H9 (cell line): ENCODE results near the gene IGFBP4. TPM values are rescaled to one million over a fixed set of nuclear protein-coding genes. Genes with fewer than 3 reads are reported as not detected.

ENCODE experiments used
- DNase-seq: peaks from one replicate; pipeline ENCODE4 v3.0.0-alpha.2; 2017
- H2AFZ ChIP-seq: one replicate; pipeline ENCODE4 v1.6.1; 2013; ENCODE audit warnings: mild to moderate bottlenecking, low read length, control low read depth, moderate library complexity
- H2AK5ac ChIP-seq: 2 replicates; pipeline ENCODE4 v1.6.1; 2013; ENCODE audit warnings: low read length, control low read depth, mixed read lengths; ENCODE audit not compliant: insufficient read length
- H2BK120ac ChIP-seq: one replicate; pipeline ENCODE4 v1.6.1; 2013; ENCODE audit warnings: low read depth, mild to moderate bottlenecking, low read length, control low read depth, inconsistent platforms; ENCODE audit not compliant: poor library complexity, severe bottlenecking
- H2BK12ac ChIP-seq: 2 replicates; pipeline ENCODE4 v1.6.1; 2013; ENCODE audit warnings: low read length, control low read depth, mixed read lengths, low read depth; ENCODE audit not compliant: insufficient read length
- H2BK15ac ChIP-seq: 2 replicates; pipeline ENCODE4 v1.6.1; 2013; ENCODE audit warnings: low read depth, low read length, control low read depth
- H2BK20ac ChIP-seq: one replicate; pipeline ENCODE4 v1.6.1; 2013; ENCODE audit warnings: low read depth, mild to moderate bottlenecking, low read length, control low read depth, inconsistent platforms; ENCODE audit not compliant: poor library complexity, severe bottlenecking
- H2BK5ac ChIP-seq: 2 replicates; pipeline ENCODE4 v1.6.1; 2013; ENCODE audit warnings: low read length, control low read depth, mixed read lengths; ENCODE audit not compliant: insufficient read length
- H3K14ac ChIP-seq: 2 replicates; pipeline ENCODE4 v1.6.1; 2013; ENCODE audit warnings: low read length, control low read depth; ENCODE audit not compliant: insufficient read depth
- H3K18ac ChIP-seq: 2 replicates; pipeline ENCODE4 v1.6.1; 2013; ENCODE audit warnings: low read depth, mild to moderate bottlenecking, mixed read lengths, low read length, control low read depth; ENCODE audit not compliant: insufficient read length
- H3K23ac ChIP-seq: 2 replicates; pipeline ENCODE4 v1.6.1; 2013; ENCODE audit warnings: low read length, control low read depth, mixed read lengths, low read depth; ENCODE audit not compliant: insufficient read length
- H3K23me2 ChIP-seq: 2 replicates; pipeline ENCODE4 v1.6.1; 2013; ENCODE audit warnings: low read depth, mild to moderate bottlenecking, mixed read lengths, low read length, control low read depth; ENCODE audit not compliant: insufficient read length, poor library complexity, severe bottlenecking
- H3K27ac ChIP-seq: 2 replicates; pipeline ENCODE4 v1.5.1; 2013; ENCODE audit warnings: low read length, control low read depth, mixed read lengths, low read depth; ENCODE audit not compliant: insufficient read length
- H3K27me3 ChIP-seq: 2 replicates; pipeline ENCODE4 v1.6.1; 2013; ENCODE audit warnings: low read length, control low read depth, inconsistent platforms; ENCODE audit not compliant: insufficient read depth
- H3K4ac ChIP-seq: 2 replicates; pipeline ENCODE4 v1.6.1; 2013; ENCODE audit warnings: low read depth, mild to moderate bottlenecking, control low read depth, inconsistent platforms, low read length, moderate library complexity
- H3K4me1 ChIP-seq: 2 replicates; pipeline ENCODE4 v1.6.1; 2013; ENCODE audit warnings: low read length, control low read depth, inconsistent platforms; ENCODE audit not compliant: insufficient read depth
- H3K4me2 ChIP-seq: 2 replicates; pipeline ENCODE4 v1.6.1; 2013; ENCODE audit warnings: low read length, control low read depth, mixed read lengths; ENCODE audit not compliant: insufficient read length, insufficient read depth
- H3K56ac ChIP-seq: 2 replicates; pipeline ENCODE4 v1.6.1; 2013; ENCODE audit warnings: low read depth, mild to moderate bottlenecking, mixed read lengths, low read length, control low read depth; ENCODE audit not compliant: insufficient read length
- H3K79me1 ChIP-seq: 2 replicates; pipeline ENCODE4 v1.6.1; 2013; ENCODE audit warnings: low read depth, mild to moderate bottlenecking, moderate library complexity, low read length, control low read depth, inconsistent platforms; ENCODE audit not compliant: insufficient read depth, poor library complexity, severe bottlenecking
- H3K79me2 ChIP-seq: 2 replicates; pipeline ENCODE4 v1.6.1; 2013; ENCODE audit warnings: low read length, control low read depth, inconsistent platforms; ENCODE audit not compliant: insufficient read depth
- H3K9ac ChIP-seq: 2 replicates; pipeline ENCODE4 v1.6.1; 2013; ENCODE audit warnings: low read length, control low read depth, mixed read lengths; ENCODE audit not compliant: insufficient read length; ENCODE audit errors: extremely low read depth
- H3K9me3 ChIP-seq: one replicate; pipeline ENCODE4 v1.6.1; 2013; ENCODE audit warnings: low read depth, low read length, inconsistent platforms; ENCODE audit not compliant: control insufficient read depth
- H3T11ph ChIP-seq: one replicate; pipeline ENCODE4 v1.6.1; 2013; ENCODE audit warnings: mild to moderate bottlenecking, low read length, control low read depth, inconsistent platforms
- H4K20me1 ChIP-seq: one replicate; pipeline ENCODE4 v1.6.1; 2013; ENCODE audit not compliant: control insufficient read depth, insufficient read length, insufficient read depth
- H4K5ac ChIP-seq: 2 replicates; pipeline ENCODE4 v1.6.1; 2013; ENCODE audit warnings: low read depth, mild to moderate bottlenecking, mixed read lengths, low read length, control low read depth; ENCODE audit not compliant: insufficient read length
- H4K8ac ChIP-seq: replicated peaks from 2 replicates; pipeline ENCODE4 v1.6.1; 2013; ENCODE audit warnings: low read length, control low read depth, mixed read lengths, low read depth; ENCODE audit not compliant: insufficient read length
- H4K91ac ChIP-seq: 2 replicates; pipeline ENCODE4 v1.6.1; 2013; ENCODE audit warnings: low read depth, mild to moderate bottlenecking, moderate library complexity, mixed read lengths, low read length, control low read depth; ENCODE audit not compliant: insufficient read length
- H3K27ac Mint-ChIP-seq, 3 experiments: 2 replicates in 2 of 3; 3 replicates in 1 of 3; pipeline ENCODE4 v1.8.0; 2020 to 2021; ENCODE audit warnings: mixed read lengths in 3 of 3, mild to moderate bottlenecking in 1 of 3, moderate library complexity in 1 of 3
- H3K27me3 Mint-ChIP-seq: 2 replicates; pipeline ENCODE4 v1.8.0; 2021; ENCODE audit warnings: low read depth, mild to moderate bottlenecking, moderate library complexity, mixed read lengths
- H3K36me3 Mint-ChIP-seq, 3 experiments: 2 replicates in 2 of 3; 3 replicates in 1 of 3; pipeline ENCODE4 v1.8.0; 2020 to 2021; ENCODE audit warnings: low read depth in 3 of 3, mixed read lengths in 3 of 3; ENCODE audit not compliant: insufficient read depth in 1 of 3
- H3K4me1 Mint-ChIP-seq, 2 experiments: 2 replicates each; pipeline ENCODE4 v1.8.0; 2020; ENCODE audit warnings: mixed read lengths in 2 of 2
- H3K4me3 Mint-ChIP-seq, 2 experiments: 2 replicates in 1 of 2; 3 replicates in 1 of 2; pipeline ENCODE4 v1.8.0; 2020 to 2021; ENCODE audit warnings: mild to moderate bottlenecking in 2 of 2, mixed read lengths in 2 of 2, moderate library complexity in 1 of 2
- H3K9me3 Mint-ChIP-seq, 2 experiments: 2 replicates in 1 of 2; 3 replicates in 1 of 2; pipeline ENCODE4 v1.8.0; 2020; ENCODE audit warnings: mild to moderate bottlenecking in 2 of 2, mixed read lengths in 2 of 2, moderate library complexity in 1 of 2
- WGBS: extraction: QIAGEN DNeasy Blood & Tissue Kit; methylation state at CpG from one replicate; pipeline ENCODE4 v1.1.7; 2013; ENCODE audit warnings: missing lambda C conversion rate, low lambda C conversion rate, mixed read lengths; ENCODE audit not compliant: insufficient read length; ENCODE audit errors: extremely low coverage; 5-methylcytosine and 5-hydroxymethylcytosine counted together
- total RNA-seq: library from RNA; stranded (reverse); gene quantifications from 2 replicates; pipeline ENCODE4 v1.2.1, GENCODE V29; 2021
- TF ChIP-seq, protein P1 (sequence below): fragments of 200-600 bp; sonication (generic); conservative IDR thresholded peaks from 3 replicates; pipeline ENCODE4 v1.8.0; 2021; ENCODE audit warnings: antibody characterized with exemption, mild to moderate bottlenecking

IGFBP4 gene
- total RNA-seq, 1 experiment from 2014 or later: 49.9 TPM

DNA sequence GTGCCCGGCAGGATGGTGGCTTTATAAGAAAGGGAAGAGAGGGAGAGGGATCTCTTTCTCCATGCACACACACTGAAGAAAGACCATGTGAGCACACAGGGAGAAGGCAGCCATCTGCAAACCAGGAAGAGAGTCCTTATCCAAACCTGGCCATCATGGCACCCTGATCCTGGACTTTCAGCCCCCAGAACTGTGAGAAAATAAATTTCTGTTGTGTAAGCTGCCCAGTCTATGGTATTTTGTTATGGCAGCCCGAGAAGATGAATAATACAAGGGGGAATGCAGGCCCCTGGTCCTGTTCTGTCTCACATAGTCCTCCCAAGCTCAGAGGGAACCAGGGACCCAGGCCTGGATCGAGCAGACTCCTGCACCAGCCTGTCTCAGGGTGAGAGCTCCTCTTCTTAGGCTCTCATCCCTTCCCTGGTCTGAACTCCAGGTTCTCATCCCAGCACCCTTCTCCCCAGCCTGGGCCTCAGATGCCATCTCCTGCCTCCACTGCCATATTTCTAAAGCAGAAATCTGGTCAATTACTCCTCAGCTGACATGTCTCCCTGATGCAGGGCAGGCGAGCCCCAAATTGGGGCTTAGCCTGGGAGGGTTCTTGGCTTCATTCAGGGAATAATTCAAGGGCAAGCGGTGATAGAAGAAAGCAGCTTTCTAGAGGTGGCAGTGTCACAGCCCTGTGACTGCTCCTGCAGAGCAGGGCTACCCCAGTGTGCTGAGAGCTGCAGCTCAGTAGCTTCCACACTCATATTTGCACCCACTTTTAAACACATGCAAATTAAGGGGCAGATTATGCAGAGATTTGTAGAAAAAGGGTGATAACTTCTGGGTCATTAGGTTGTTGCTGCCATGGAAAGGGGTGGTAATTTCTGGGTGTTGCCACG lies 28.8 kb downstream of the IGFBP4 start:
- H3K9ac ChIP-seq: no peak overlapping the region
- Mint-ChIP-seq H3K4me3 (no peak overlapping the region; a peak in 1 of 5 replicates), H3K9me3 (peaks cover 16 to 17% of the 10 kb centered on the region in 2 experiments), H3K27ac (peak overlapping the region in 1 of 3 experiments; percentile 75; a peak in 2 of 7 replicates), H3K4me1 (peaks cover 24 to 29% of the 10 kb centered on the region in 2 experiments), H3K36me3 (peaks cover 0 to 21% (median 9%) of the 10 kb centered on the region in 3 experiments; a peak in 5 of 7 replicates), H3K27me3 (peaks cover 7% of the 10 kb centered on the region; the same call in 1 of the 2 replicates)
- H3K27ac ChIP-seq: no peak overlapping the region
- H4K20me1 ChIP-seq: no peaks in the 10 kb centered on the region
- DNase-seq: no peak
- H3K4me1 ChIP-seq: peaks cover 5% of the 10 kb centered on the region; the same call in 1 of the 2 replicates
- no peaks in the 10 kb centered on the region for H3K79me1 ChIP-seq
- no peak overlapping the region for H3K14ac ChIP-seq
- TF ChIP-seq, protein P1, sequence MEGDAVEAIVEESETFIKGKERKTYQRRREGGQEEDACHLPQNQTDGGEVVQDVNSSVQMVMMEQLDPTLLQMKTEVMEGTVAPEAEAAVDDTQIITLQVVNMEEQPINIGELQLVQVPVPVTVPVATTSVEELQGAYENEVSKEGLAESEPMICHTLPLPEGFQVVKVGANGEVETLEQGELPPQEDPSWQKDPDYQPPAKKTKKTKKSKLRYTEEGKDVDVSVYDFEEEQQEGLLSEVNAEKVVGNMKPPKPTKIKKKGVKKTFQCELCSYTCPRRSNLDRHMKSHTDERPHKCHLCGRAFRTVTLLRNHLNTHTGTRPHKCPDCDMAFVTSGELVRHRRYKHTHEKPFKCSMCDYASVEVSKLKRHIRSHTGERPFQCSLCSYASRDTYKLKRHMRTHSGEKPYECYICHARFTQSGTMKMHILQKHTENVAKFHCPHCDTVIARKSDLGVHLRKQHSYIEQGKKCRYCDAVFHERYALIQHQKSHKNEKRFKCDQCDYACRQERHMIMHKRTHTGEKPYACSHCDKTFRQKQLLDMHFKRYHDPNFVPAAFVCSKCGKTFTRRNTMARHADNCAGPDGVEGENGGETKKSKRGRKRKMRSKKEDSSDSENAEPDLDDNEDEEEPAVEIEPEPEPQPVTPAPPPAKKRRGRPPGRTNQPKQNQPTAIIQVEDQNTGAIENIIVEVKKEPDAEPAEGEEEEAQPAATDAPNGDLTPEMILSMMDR: no peak
- H3K9me3 ChIP-seq: no peaks in the 10 kb centered on the region
- no peak overlapping the region for H2AK5ac ChIP-seq
- no peak overlapping the region for H3T11ph ChIP-seq
- no peak overlapping the region for H3K23ac ChIP-seq
- H2BK20ac ChIP-seq: no peak overlapping the region
- no peak overlapping the region for H3K18ac ChIP-seq
- WGBS: no CpG with 5 or more reads among the region's 6 CpGs
- no peak overlapping the region for H3K4ac ChIP-seq
- H4K8ac ChIP-seq: no peak overlapping the region
- H2BK5ac ChIP-seq: no peak overlapping the region
- H2BK15ac ChIP-seq: no peak overlapping the region
- H3K27me3 ChIP-seq: no peaks in the 10 kb centered on the region
- H2BK12ac ChIP-seq: no peak overlapping the region
- H2BK120ac ChIP-seq: no peak overlapping the region
- H3K23me2 ChIP-seq: no peaks in the 10 kb centered on the region
- no peak overlapping the region for H4K91ac ChIP-seq
- no peak overlapping the region for H3K4me2 ChIP-seq
- no peaks in the 10 kb centered on the region for H3K79me2 ChIP-seq
- no peak overlapping the region for H4K5ac ChIP-seq
- no peak overlapping the region for H2AFZ ChIP-seq
- no peak overlapping the region for H3K56ac ChIP-seq
